NCI-H1417 treated with DMSO at 0.1 percent for 48 hours (cell line): ENCODE data around the gene RHEBL1.

ENCODE experiments used
- DNase-seq: peaks from one replicate; lab custom pipeline; 2025; lab: John Stamatoyannopoulos, UW

Gene RHEBL1

DNA sequence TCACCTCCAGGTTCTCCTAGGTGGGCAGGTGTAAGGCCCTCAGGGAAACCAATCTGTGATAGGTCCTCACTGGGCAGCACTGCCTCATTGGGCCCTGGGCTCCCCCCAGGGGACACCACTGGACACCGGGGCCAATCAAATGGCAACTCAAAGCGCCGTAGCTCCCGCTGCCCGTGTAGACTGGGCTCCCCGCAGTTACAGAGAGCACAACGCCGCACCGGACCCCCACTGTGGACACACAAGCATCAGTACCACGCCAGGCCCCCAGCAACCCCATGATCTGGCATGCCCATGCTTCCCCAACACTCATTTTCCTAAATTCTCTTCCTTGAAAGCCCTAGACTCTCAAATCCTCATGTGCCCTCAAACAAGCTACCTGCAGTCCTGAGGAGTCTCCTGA lies 15.3 kb downstream of the RHEBL1 start:
- no peak for DNase-seq

DNA sequence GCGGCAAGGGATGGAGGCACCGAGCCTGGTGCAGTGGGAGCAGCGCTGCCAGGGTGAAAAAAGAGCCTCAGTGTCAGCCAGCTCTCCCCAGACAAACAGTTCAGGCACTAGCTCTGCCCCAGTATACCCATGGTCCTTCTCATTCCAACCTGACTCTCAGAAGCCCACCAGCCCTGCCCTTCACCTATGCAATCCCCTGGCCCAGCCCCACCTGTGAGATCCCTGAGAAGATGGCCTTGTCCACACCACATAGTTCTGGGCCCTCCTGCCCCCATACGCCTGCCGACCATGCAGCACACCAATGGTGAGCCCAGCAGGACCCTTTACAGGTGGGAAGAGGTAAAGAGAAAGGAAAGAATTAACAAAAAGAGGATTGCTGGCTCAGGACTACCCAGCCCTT lies 15.7 kb downstream of the RHEBL1 start:
- no peak for DNase-seq

DNA sequence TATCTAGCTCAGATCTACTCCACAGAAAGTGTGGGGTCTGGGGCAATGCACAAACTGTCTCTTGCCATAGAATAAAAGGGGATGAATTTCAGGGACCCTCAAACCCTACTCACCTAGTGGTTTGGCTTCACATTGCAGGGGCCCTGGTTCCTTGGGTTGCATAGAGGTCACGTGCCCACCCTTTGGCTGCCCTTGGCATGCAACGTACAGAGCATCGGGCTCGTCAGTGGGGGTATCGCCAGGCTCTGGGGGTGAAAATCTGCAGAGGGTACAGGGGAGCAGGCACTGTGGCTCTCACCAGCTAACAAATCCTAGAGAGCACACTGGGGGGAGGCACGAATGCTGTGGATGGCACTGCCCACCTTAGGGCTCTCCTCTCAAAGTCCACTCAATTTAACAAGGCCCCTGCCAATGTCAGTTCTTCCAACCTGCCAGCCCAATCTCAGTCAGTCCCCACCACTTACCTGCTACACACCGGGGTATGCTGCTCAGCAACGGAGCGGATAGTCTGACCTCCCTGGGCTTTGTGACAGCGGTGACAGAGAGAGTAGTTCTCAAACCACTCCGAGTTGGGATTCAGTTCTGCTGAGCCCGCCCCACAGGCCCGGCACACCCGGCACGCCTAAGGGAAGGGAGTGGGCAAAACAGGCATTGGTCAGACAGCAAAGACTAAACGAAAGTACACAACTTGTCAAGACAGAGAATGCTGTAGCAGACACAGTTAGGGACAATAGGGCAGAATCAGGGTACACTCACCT lies 17.1 kb downstream of the RHEBL1 start:
- no peak for DNase-seq

DNA sequence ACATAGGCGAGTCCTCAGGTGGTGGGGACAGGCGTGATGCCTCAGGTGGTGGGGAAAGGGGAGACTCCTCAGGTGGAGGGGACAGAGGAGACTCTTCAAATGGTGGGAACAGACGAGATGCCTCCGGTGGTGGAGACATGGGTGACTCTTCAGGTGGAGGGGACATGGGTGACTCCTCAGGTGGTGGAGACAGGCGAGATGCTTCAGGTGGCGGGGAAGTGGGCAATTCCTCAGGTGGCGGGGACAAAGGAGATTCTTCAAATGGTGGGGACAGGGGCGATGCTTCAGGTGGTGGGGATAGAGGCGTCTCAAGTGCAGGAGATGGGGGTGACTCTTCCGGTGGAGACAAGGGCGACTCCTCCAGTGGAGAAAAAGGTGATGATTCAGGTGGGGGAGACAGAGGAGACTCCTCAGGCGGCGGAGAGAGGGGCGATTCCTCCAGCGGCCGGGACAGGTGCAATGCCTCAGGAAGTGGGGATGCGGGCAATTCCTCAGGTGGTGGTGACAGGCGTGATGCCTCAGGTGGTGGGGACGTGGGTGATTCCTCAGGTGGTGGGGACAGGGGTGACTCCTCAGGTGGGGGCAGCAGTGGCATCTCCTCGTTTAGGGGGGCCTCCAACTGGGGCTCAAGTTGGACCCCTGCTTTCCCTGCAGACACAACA lies 17.9 kb downstream of the RHEBL1 start:
- no peak for DNase-seq

DNA sequence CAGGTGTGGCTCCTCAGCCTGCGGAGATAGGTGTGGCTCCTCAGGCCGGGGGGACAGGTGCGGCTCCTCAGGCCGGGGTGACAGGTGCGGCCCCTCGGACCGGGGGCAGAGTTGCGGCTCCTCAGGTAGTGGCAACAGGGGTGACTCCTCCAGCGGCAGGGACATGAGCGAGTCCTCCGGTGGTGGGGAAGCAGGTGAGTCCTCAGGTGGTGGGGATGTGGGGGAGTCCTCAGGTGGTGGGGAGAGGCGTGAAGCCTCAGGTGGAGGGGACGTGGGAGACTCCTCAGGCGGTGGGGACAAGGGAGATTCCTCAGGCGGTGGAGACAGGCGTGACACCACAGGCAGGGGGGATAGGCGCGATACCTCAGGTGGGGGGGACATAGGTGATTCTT lies 18.4 kb downstream of the RHEBL1 start:
- DNase-seq: no peak

DNA sequence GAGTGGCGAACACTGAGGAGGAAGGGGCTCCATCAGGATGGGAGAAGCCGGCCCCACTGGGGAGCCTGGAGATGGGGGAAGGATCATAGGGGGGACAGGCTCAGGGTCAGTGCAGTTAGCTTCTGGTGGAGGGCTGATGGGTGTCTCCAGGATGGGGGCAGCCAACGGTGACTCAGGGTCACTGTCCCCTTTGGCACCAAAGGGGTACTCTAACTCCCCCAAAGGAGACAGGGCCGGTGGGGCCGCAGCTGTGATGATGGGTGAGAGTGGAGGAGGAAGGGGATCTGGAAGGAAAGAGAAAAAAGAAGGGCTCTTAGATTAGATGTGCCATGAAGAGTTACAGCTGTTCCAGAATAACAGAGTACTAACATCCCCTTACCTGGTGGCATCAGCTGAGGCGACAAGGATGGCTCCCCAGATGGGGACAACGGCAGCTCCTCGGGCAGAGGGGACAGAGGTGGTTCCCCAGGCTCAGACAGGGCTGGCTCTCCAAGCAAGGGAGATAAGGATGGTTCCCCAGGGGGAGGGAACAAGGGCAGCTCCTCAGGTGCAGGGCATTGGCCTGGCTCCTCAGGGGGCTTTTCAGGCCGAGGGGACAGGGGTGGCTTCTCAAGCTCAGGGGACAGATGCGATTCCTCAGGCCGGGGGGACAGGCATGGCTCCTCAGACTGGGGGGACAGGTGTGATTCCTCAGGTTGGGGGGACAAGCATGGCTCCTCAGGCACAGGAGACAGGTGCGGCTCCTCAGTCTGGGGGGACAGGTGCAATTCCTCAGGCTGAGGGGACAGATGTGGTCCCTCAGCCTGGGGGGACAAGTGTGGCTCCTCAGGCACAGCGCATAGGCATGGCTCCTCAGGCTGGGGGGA lies 19.0 kb downstream of the RHEBL1 start:
- DNase-seq: no peak

DNA sequence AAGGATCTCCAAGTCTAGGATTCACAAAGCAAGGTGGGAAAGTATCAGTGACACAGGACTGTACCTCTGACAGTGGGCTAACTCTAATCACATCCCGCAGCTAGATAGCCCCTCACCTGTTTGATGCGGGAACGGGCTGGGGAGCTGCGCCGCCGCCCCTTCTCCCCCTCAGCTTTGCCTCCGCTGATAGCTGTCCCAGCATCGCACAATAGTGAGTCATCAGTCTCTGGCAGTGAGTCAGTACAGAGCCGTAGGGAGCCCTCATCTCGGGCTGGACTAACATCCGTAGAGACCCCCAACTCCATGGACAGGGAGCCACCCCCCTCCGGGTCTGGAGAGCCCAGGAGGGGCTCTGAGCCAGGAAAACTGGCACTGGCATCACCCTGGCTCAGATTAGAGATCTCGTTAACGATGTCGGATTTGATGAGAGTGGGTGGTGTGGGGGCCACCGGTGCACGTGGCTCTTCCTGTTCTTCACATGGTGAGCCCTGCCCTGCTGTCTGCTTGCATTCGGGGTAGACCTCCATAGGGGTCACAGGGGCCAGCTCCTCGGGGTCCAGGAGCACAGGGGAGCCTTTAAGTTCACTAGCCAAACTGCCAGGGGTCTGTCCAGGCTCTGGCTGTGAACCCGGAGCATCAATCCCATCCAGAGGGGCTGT lies 20.1 kb downstream of the RHEBL1 start:
- no peak for DNase-seq

DNA sequence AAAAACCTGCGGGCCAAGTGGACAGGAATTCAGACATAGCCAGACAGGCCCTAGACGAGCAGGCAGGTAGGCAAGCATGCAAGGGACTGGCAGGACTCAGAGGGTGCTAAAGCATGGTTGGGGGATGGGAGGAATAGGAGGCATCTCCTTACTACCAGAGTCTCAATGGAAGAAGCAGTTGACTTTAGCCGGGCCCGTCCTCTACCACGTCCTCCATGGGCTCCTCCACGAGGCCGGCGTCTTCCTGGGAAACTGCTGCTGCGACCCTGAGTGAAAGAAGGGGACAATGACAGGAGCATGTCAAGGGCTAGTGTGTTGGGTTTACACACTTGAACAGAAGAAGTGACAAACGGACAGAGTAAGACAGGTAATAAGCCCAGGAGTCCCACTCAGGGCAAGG lies 20.8 kb downstream of the RHEBL1 start:
- no peak for DNase-seq

DNA sequence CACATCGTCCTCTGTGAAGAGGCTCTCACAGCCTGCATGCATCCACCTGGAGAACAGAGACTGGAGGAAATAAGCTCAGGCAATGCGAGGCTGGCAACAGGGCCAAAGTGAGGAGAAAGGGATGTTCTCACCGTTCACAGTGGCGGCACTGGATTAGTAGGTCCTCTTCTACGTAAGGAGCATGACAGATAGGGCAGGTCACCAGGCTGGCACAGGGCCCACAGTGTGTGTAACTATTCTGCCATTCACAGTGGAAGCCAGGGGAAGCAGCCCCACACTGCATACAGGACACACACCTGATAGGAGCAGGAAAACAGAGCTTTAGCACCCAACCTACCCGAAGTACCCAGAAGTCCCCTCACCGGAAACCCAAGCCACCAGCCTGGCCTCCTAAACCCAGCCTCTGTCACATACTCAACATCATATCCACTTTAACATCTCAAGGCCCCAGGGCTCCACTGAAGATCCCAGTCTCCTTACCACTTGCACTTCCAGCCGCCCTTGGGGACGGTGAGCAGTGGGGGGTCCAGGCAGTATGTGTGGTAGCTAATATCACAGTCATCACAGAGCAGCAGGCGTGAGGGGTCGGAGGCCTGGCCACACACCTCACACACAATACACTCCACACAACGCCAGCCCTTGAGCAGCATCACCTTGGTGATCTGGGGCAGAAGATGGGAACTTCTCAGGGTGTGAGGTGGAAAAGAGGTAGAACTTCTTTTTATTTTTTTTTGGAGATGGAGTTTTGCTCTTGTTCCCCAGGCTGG lies 23.5 kb downstream of the RHEBL1 start:
- no peak for DNase-seq

DNA sequence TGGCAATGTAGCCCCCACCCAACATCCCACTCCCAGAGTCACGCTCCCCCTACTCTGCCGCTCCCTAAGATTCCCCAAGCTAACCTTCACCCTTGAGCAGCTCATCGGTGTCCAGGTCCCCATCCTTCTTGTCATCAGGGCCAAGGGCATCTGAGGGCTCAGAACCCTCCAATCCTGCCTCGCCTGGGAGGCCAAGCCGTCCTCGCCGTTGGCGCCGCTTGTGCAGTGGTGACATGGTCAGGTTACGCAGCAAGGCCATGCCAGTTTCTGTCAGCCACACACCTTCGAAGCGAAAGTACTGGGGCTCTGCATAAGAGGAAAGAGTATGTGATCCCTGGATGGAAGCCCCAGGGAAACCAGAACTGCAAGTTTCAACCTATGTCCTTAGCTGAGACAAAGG lies 25.1 kb downstream of the RHEBL1 start:
- no peak for DNase-seq

DNA sequence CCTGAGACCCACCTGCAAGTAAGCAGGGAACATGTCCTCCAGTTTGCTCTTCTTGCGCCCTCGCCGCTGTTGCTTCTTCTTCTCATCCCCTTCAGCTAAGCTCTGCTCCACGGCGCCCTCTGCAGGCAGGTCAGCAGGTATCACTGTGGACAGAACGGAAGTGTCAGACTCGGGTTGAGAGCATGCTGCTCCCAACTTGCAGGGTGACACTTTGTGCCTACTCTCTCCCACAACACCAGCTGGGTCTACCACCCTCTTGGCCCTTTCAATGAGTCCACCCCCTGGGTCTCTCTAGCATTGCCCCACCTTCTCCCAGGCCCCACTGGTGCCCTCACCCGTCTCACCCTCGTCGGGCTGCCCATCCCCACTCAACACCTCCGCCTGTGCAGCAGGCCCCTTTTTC lies 25.9 kb downstream of the RHEBL1 start:
- no peak for DNase-seq

DNA sequence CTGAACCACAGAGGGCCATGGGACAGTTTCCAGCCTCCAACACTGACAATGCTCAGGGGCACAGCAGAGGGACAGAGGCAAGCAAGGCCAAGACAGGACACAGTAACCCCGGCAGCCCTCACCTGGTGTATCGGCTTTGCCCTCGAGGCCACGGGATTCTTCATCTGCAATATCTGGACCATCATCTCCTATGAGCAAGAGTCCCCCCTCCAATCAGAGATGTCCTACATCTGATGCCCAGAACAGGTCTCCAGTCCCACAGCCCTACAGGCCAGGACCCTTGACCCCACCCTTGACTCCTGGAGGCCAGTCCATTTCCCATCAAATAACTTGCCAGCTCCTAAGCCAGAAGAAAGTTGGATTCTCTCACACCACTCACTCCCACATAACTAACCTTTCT lies 26.5 kb downstream of the RHEBL1 start:
- no peak for DNase-seq

DNA sequence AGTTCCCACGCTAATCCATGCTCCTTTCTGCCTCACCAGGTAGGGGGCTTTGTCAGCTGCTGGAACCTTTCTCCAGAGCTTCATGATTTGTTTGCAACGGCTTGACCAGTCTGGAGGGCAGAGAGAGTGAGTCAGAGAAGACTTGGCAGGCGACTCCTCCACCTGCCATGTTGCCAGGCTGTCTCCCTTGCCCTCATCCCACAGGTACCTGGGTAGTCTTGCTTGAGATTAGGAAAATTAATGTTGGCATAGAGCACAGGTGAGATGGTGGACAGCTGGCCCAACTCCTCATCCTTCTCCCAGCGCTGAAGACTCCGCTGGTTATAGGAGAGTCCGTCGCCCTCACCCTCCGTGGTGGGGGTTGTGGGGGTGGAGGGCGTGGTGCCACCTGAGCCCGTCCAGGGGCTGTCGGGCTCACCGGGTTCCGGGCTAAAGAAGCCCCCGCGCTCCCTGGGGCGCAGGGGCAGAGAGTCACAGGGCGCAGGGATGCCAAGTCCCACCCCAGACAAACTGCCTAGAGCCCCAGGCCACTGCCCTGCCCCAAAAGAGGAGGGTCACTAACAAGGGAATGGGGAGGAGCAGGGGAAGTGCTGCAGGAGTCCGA lies 27.8 kb downstream of the RHEBL1 start:
- DNase-seq: no peak

DNA sequence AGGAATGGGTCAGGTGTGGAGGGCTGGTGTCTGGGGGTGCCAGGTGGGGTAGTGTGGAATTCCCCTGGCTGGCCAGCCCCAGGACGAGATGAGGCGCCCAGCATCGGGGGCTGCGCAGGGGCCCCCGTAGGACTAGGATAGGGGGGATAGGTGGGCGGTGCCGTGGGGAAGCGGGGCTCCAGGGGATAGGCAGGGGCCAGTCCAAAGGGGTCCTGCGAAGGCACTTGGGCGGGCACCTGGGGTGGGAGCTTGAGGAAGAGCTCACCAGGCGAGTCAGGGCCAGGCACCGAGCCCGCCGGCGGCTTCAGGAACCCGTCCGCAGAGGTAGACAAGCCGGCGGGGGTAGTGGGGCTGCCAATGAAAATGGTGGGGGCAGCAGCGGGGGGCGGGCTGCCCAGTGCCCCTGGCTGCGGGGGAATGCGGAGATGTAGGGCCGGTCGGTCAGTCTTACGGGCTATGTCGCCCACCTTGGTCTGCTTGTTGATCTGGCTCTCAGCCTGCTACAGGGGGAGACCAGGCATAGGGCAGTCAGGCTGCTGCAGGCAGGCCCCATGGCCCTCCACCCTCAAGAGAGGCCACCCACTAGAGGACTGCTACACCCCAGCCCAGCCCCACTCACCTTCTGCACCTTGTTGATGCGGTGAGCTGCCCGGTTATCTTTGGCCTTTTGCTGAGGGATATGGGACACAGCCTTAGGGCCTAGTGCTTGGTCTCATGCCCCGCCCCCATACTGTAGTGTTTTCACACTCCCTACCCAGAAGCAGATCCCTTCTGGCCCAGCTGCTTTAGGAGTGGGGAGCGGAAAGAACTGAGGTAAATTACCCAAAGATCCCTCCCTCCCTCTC lies 28.5 kb downstream of the RHEBL1 start:
- no peak for DNase-seq

DNA sequence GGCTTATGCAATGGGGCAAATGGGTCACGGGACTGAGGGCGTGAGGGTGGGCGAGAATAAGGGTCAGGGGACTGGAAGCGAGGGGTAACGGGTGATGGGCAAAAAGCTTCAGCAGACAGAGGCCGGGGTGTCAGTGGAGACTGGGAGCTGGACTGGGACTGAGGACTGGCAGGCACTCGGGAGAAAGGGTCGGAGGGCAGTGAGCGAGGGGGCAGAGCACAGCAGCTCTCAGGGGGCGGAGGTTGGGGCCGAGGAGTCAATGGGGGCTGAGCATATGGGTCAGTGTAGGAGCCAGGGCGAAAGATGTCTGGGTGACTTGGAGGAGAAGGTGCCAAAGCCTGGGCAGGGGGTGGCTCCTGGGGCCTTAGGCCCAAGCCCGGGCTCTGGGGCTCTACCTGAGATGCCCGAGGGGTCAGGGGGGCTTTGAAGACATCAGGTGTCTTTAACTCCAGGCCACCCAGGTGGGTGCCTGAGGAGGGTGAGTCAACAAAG lies 29.4 kb downstream of the RHEBL1 start:
- DNase-seq: no peak

DNA sequence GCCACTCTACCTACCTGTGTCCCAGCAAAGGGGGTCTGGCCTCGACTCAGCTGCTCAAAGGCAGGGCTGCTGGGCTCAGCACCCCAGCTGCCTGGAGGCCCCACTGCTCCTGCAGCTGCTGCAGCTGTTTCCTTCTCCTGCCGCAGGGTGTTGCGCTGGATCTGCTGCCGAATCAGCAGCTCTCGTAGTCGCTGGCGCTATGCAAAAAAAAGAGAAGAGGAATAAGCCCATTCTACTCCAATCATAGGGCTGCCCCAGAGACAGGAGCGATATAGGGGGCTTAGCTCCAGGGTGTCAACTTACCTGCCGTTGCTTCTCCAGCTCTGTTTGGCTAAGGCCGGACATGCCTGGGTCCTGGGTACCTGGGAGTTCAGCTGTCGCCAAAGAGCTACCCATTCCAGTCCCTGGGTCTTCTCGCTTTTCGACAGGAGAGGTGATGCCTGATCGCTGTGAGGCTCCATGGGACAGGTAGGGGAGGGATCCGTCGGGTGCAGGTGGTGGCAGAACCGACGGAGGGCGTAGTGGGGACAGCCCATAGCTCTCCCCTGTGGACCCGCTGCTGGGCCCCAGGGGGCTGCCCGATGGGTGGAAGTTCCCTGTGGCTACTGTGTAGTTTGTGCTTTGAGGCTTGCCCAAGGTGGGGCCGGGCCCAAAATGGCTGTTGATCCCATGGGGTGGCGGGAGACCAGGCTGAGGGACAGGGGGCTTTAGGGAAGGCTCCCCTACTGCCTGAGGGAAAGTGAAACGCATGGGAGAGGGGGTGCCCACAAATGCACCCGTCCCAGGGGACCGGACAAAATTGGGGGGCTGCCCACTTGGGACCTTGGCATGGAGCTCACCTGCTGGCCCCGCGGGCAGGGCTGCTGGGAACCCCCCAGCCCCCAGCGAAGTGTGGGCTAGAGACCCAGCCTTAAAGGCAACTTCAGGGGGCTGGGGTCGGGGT lies 30.1 kb downstream of the RHEBL1 start:
- DNase-seq: no peak

DNA sequence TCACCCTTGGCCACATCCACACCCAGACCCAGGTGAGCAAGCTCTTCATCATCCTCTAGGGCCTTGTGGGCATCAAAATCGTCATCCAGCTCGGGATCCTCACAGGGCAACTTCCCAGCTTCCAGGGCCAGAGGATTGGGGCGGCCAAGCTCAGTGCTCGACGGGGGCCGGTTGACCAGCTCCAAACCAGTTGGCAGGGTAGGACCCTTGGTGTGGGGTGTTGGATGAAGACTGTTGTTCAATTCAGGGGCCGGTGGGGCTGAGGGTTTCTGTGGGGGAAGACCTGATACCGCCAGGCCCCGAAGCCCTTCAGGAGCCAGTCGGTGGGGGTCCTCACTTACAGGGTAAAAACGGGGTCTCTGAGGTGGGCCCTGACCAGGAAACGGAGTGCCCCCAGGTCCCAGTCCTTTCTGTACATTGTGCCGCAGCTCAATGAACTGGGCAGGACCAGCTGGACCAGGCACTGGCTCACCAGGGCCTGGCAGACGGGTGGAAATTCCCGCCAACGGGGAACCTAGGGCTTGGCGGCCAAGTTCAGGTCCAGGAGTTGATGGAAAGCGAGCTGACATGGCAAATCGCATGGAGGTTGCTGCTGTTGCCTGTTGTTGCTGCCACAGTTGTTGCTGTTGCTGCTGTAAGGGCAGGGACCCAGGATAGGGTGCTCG lies 31.4 kb downstream of the RHEBL1 start:
- no peak for DNase-seq

DNA sequence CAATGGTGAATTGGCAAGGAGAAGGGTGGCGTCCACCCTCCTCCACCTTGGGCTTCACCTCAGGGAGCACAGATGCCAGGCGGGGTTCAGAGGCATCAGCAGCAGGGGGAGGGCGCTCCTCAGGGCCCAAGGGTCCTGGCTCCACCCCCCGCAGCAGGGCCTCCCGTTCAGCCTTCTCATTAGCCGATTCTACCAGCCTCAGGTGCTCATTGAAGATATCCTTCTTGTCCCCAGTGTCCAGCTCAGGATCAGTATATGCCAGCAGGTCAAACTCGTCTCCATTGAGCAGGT lies 31.9 kb downstream of the RHEBL1 start:
- no peak for DNase-seq
